NT2/D1 (cell line): ENCODE measurements around the gene PRDM10.

Source experiments
- SUZ12 ChIP-seq: IDR thresholded peaks from 2 replicates; pipeline ENCODE4 v1.6.1; 2011; ENCODE audit not compliant: insufficient read length, insufficient read depth; ENCODE audit errors: extremely low read depth
- YY1 ChIP-seq: IDR thresholded peaks from 2 replicates; pipeline ENCODE4 v1.6.1; 2011; ENCODE audit not compliant: insufficient read length, insufficient read depth
- ZNF274 ChIP-seq: IDR thresholded peaks from 2 replicates; pipeline ENCODE4 v1.6.1; 2011; ENCODE audit warnings: mild to moderate bottlenecking, low read depth, low read length

GRCh38 chr11:129955282-129955681 is 47.4 kb downstream of the PRDM10 start:
- TF ChIP-seq ZNF274 (no peak), SUZ12 (no peak), YY1 (no peak)
